ENCODE measurements around the gene ZNF627. TPM values are rescaled to one million over a fixed set of nuclear protein-coding genes. Genes with fewer than 3 reads are reported as not detected.

ZNF627 gene
- total RNA-seq = 20.5 and 23.9 TPM in 2 replicates

DNA sequence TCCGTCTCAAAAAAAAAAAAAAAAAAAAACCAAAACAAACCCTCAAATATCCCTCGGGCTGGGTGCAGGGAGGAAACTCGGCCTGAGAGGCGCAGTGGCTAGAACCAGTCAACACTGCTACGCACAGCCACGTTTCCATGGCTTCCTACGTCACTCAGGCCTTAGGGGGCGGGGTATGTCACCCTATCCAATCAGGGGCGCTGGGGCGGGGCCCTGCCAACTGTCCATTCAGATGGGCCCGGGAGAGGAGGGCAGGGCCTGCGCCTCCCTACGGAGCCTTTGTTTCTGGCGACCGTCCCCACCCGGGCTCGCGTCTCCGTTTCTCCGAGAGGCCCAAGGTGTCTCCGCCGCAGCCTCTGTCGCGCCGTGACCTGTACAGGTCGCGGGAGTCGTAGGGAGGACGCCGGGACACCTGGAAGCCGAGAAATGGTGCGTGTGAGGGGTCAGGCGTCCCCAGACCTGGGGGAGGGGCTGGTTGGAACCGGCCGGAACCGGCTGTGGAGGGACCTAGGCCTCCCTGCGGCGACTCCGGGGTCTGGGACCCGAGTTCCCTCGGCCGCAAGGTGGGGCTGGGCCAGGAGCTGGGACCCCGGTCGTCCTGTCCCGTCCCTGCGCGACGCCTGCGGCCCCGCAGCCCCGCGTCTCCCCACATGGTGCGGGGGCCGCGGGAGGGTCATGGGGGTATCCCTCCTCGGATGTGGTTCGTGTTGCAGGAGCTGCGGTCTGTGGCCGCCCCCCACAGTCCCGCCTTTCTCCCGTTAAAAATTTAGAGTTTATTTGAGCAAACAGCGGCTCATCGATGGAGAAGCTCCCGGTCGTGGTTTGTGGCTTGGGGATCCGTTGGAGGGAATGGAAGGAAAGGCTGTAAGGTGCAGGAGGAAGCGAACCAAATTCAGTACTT, at the start of gene ZNF627:
Gene ZNF627 (plus strand): TSS at position 282 of the 901 bp plus-strand sequence. CDS start 145 bp downstream, at position 427.

DNA sequence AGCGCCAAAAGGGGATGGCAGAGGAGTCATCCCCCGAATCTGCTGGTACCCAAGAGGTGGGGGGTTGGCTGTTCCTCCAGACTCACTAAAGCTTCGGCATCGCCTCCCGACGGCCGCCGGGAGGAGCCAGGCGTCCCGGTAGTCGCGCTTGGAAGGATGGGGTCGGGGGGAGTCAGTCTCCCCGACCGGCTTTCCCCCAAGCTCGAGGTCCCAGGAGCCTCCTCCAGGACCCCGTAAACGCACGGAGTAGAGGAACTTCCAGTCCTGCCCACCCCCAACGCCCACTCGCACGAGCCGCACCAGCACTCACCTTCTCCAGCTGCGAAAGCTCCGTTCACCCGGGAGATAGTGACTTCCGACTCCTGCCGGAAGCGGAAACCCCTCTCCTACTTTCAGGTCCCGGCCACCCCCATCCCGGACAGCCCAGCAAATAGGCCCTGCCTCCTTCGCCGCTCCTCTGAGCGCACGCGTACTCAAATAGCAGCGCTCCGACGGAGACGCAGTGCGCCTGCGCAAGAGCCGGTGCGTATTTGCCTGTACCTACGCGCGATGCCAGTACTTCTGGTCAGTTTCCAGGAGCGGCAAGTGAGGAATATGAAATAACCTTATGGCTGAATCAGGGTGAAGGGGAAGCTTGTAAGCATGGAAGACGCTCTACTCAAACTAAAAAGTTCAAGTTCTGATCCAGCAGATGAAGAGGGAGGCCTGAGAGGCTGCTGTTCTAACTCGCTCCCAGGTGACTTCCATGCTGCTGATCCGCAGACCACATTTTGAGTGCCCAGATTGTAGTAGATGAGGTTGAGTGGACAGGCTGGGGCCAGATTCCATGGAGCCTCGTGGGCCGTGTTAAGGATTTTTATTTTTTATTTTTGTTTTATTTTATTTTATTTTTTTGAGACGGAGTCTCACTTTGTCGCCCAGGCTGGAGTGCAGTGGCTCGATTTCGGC, 38.1 kb upstream of the ZNF627 start, which contains the start of gene ELOF1:
Gene ELOF1 (minus strand): TSS at position 350 of the 948 bp plus-strand sequence. CDS start 4,883 bp downstream, outside the sequence.

DNA sequence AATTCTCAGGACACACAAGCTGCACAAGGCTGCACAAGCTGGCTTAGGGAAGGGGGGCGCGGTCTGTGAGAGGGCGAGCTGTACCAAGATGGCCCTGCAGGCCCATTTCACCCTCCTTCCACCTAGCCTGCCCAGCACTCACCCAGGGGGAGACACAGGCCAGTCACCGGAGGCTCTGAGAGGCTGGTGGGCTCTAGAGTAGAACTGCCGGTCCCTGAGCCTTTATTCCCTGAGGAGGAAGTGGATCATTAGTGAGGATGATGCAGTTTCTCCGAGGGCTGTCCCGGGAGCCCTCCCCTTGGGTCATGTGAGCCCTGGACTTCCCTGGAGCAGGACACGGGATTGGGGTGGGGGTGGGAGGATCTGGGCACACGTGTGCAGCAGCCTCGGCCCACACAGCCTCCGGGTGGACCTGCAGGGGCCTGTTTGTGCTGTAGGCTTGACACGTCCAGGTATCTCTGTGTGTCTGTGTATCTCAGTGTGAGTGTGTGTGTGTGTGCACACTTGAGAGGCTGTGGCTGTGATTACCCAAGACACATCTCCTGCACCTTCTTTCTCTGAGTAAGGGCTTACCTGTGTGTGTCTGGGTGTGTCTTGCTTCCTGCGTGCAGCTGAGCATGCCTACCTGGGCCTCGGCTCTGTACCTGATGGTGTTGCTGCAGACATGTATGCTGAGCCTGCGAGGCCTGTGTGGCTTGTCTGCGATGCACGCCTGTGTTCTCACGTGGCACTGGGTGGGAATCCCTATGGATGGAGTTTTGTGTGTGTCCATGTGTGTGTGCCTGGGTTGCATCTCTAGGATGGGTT, 19.6 kb upstream of the ZNF627 start, which contains the start of gene ACP5:
Gene ACP5 (minus strand): TSS at position 195 of the 807 bp plus-strand sequence. CDS start 328 bp downstream, outside the sequence.

Other genes with a start within 250 kb of the ZNF627 start
- 14.1 and 15.9 TPM in 2 replicates for gene PLPPR2, start 242.1 kb upstream of the ZNF627 start, total RNA-seq
- 1.8 and 2.7 TPM in 2 replicates for gene SWSAP1, start 222.8 kb upstream of the ZNF627 start, total RNA-seq
- gene EPOR, start 213.2 kb upstream of the ZNF627 start, total RNA-seq = 1.6 and 2.4 TPM in 2 replicates
- 2.4 TPM in 1 of 2 replicates, not detected in the other for gene RGL3, start 178.2 kb upstream of the ZNF627 start, total RNA-seq
- under 0.01 TPM in 1 of 2 replicates, not detected in the other for gene ODAD3, start 162.4 kb upstream of the ZNF627 start, total RNA-seq
- gene PRKCSH, start 161.8 kb upstream of the ZNF627 start, total RNA-seq = 124 and 132 TPM in 2 replicates
- not detected in 2 replicates for gene ELAVL3, start 116.4 kb upstream of the ZNF627 start, total RNA-seq
- 6.7 and 8.0 TPM in 2 replicates for gene ZNF653, start 91.6 kb upstream of the ZNF627 start, total RNA-seq
- 52.6 and 78.1 TPM in 2 replicates for gene ECSIT, start 68.3 kb upstream of the ZNF627 start, total RNA-seq
- gene CNN1, start 58.6 kb upstream of the ZNF627 start, total RNA-seq = 4.7 and 10.7 TPM in 2 replicates
- 14.9 and 36.8 TPM in 2 replicates for gene ELOF1, start 38.3 kb upstream of the ZNF627 start, total RNA-seq
- gene ACP5, start 19.8 kb upstream of the ZNF627 start, total RNA-seq = 0.79 and 2.1 TPM in 2 replicates
- gene ZNF823, start 141.5 kb downstream of the ZNF627 start, total RNA-seq = 18.7 and 29.4 TPM in 2 replicates
- 9.1 and 10.2 TPM in 2 replicates for gene ZNF441, start 169.5 kb downstream of the ZNF627 start, total RNA-seq
- gene ZNF491, start 201.0 kb downstream of the ZNF627 start, total RNA-seq = 1.4 and 3.5 TPM in 2 replicates
- 10.7 and 18.1 TPM in 2 replicates for gene ZNF440, start 216.8 kb downstream of the ZNF627 start, total RNA-seq

Measured in placental epithelial cell (primary cell).